ENCODE measurements around the gene UIMC1.

DNA sequence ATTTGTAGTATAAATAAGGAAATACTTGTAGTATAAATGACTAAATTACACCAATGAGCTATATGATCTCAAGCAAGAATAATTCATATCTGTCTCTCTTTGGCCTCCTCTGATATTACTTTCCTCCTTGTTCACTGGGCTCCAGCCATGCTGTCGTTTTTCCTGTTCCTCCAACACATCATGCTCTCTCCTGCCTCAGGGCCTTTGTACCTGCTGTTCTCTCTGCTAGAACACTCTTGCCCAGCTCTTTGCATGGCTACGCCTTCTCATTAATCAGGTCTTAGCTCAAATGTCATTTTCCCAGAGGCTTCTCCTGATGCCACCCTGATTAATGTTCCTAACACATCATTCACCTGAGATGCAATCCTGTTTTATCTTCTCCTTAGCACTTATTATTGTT lies 13.5 kb upstream of the UIMC1 start:
- TF ChIP-seq, protein P1, sequence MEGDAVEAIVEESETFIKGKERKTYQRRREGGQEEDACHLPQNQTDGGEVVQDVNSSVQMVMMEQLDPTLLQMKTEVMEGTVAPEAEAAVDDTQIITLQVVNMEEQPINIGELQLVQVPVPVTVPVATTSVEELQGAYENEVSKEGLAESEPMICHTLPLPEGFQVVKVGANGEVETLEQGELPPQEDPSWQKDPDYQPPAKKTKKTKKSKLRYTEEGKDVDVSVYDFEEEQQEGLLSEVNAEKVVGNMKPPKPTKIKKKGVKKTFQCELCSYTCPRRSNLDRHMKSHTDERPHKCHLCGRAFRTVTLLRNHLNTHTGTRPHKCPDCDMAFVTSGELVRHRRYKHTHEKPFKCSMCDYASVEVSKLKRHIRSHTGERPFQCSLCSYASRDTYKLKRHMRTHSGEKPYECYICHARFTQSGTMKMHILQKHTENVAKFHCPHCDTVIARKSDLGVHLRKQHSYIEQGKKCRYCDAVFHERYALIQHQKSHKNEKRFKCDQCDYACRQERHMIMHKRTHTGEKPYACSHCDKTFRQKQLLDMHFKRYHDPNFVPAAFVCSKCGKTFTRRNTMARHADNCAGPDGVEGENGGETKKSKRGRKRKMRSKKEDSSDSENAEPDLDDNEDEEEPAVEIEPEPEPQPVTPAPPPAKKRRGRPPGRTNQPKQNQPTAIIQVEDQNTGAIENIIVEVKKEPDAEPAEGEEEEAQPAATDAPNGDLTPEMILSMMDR (IDR thresholded peaks at IDR 0.05) = no peak
- TF ChIP-seq POLR2A (IDR thresholded peaks at IDR 0.05) = no peak

All from adrenal gland (tissue), 5 donors.